Skeletal muscle satellite cell (primary cell): ENCODE data around the gene PTPN5.

Experiments used
- H3K27me3 ChIP-seq: 2 replicates; pipeline ENCODE4 v1.7.0; 2013; ENCODE audit warnings: low read length; ENCODE audit not compliant: control insufficient read depth, insufficient read depth
- H3K36me3 ChIP-seq: 2 replicates; pipeline ENCODE4 v1.7.0; 2013; ENCODE audit warnings: mild to moderate bottlenecking, control low read depth, low read length; ENCODE audit not compliant: insufficient read depth
- H3K4me1 ChIP-seq: 2 replicates; pipeline ENCODE4 v1.7.0; 2013; ENCODE audit warnings: low read length; ENCODE audit not compliant: control insufficient read depth, insufficient read depth
- H3K4me2 ChIP-seq: 2 replicates; pipeline ENCODE4 v1.7.0; 2013; ENCODE audit warnings: mild to moderate bottlenecking, low read length
- H3K4me3 ChIP-seq: 2 replicates; pipeline ENCODE4 v1.7.0; 2013; ENCODE audit warnings: low read length
- H3K9ac ChIP-seq: 2 replicates; pipeline ENCODE4 v1.7.0; 2013; ENCODE audit warnings: mild to moderate bottlenecking, low read depth, low read length, moderate library complexity
- H3K9me3 ChIP-seq: replicated peaks from 2 replicates; pipeline ENCODE4 v1.7.0; 2013; ENCODE audit warnings: mild to moderate bottlenecking, control low read depth, low read length

The PTPN5 gene

DNA sequence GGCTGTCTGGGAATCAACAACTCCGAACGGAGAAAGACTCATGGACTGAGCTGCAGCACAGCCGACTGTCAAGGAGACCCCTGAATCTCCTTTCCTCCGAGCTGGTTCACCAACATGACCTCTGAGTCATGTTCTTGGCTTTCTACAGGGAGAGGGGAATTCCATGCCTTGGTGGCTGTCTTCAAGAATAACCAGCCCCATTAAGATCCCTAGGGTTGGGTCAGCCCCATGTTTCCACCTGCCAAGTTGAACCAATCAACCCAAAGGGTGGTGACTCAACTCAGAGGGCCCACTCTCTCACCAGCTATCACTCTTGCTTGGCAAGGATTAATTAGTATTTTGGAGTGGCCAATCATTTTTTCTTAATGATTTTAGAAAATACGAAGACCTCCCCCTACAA is 37.3 kb downstream of the PTPN5 start:
- no peaks in the 10 kb centered on the region for H3K36me3 ChIP-seq
- no peak overlapping the region for H3K4me3 ChIP-seq
- no peak overlapping the region for H3K9ac ChIP-seq
- H3K4me1 ChIP-seq = peaks cover 8% of the 10 kb centered on the region
- peaks cover 28% of the 10 kb centered on the region for H3K27me3 ChIP-seq
- no peak overlapping the region for H3K4me2 ChIP-seq
- no peaks in the 10 kb centered on the region for H3K9me3 ChIP-seq

DNA sequence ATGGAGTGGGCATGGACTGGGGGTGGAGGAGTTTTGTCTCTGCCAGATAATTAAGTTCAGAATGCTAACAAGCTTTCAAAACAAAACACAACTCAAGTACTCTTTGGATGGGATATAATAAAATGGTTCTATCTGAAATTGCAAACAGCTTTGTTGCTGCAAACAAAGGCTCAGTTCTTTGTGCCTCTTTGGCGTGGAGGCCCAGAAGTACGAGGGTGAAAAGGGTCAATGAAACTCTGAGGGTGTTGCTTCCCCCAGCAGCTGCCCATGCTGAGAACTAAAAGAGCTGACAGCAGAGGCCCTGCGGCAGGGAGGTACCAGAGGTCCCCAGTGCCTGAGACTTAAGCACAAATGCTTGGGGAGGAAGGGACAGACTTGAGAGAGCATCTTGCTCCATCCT is 39.1 kb downstream of the PTPN5 start:
- no peak overlapping the region for H3K4me2 ChIP-seq
- no peak overlapping the region for H3K4me3 ChIP-seq
- peaks cover 23% of the 10 kb centered on the region for H3K27me3 ChIP-seq
- H3K36me3 ChIP-seq = no peaks in the 10 kb centered on the region
- H3K9ac ChIP-seq = no peak overlapping the region
- H3K9me3 ChIP-seq = no peaks in the 10 kb centered on the region
- H3K4me1 ChIP-seq = peaks cover 8% of the 10 kb centered on the region

DNA sequence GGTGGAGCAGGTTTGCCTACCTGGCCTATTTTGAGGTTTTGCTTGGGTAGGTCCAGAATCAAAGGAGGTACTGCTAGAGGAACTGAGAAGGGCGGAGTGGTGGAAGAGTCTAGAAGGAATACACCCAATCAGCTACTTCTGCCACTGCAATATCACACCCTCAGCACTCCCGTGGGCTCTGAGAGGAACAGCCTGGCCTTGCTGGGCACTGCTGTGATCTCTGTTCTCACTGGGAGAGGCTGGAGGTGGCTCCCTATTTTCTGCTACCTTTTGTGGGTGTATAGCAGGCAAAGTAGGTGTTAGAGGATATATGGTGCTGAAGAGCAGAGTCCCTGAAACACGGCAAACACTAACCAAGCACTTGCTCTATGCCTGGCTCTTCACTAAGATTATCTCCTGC is 40.7 kb downstream of the PTPN5 start:
- Histone ChIP-seq H3K27me3 (peaks cover 21% of the 10 kb centered on the region), H3K9ac (no peak overlapping the region), H3K9me3 (no peaks in the 10 kb centered on the region), H3K4me3 (no peak overlapping the region), H3K4me1 (peaks cover 8% of the 10 kb centered on the region), H3K36me3 (no peaks in the 10 kb centered on the region), H3K4me2 (no peak overlapping the region)

DNA sequence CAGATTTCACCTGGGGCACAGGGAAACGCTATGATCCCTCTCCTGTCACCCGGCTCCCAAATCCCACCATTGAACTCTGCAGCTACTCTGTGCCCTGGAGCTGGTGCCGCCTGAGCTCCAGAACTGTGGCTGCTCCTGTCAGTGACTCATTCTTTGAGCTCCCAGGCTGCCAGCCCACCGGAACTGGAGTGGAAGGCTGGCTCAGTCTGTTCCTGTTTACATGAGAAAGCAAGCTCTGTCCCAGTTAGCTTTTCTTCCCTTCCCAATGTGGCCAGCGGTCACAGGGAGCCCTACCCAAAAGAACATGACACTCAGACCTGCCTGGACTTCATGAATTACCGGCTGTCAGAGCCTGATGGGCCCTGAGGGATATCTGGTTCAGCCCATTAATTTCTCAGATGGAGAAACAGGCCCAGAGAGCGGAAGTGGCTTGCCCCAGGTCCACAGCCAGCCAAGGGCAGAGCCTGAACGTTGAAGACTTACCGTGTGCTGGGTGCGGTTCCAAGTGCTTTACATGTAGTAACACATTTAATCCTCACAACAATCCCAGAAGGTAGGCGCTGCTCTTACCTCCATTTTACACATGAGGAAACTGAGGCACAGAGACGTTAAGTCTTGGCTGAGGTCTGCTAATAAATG is 41.8 kb downstream of the PTPN5 start:
- H3K36me3 ChIP-seq = no peaks in the 10 kb centered on the region
- H3K4me1 ChIP-seq = peaks cover 8% of the 10 kb centered on the region
- H3K4me2 ChIP-seq = no peak overlapping the region
- H3K9me3 ChIP-seq = no peaks in the 10 kb centered on the region
- H3K9ac ChIP-seq = no peak overlapping the region
- peaks cover 25% of the 10 kb centered on the region for H3K27me3 ChIP-seq
- no peak overlapping the region for H3K4me3 ChIP-seq

DNA sequence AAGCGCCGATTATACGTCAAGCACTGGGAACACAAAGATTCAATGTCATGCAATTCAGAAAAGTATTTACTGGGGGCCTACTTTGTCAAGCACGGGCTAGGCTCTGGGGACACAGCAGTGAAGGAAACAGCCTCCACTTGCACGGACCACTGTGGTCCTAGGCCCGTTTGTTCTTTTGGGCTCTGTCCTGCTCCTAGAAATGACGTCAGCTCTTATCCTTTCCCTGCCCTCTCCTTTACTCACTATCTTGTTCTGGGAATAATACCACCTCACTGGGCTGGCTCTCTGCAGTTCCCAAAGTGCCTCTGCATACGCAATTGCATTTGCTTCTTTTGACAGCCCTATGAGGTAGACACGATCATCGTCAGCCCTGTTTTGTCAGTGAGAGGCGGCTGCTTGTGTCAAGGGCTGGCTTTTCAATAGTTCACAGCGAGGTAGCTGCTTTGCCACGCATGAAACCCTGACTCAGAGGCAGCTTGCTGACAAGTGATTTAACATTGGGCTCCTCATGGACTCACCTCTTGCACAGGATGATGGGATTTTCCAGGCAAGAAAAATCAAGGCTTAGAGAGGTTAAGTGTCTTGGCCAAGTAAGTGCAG is 42.7 kb downstream of the PTPN5 start:
- peaks cover 8% of the 10 kb centered on the region for H3K4me1 ChIP-seq
- H3K36me3 ChIP-seq = no peaks in the 10 kb centered on the region
- H3K9me3 ChIP-seq = no peaks in the 10 kb centered on the region
- H3K4me2 ChIP-seq = no peak overlapping the region
- H3K27me3 ChIP-seq = peaks cover 19% of the 10 kb centered on the region
- no peak overlapping the region for H3K9ac ChIP-seq
- H3K4me3 ChIP-seq = no peak overlapping the region

DNA sequence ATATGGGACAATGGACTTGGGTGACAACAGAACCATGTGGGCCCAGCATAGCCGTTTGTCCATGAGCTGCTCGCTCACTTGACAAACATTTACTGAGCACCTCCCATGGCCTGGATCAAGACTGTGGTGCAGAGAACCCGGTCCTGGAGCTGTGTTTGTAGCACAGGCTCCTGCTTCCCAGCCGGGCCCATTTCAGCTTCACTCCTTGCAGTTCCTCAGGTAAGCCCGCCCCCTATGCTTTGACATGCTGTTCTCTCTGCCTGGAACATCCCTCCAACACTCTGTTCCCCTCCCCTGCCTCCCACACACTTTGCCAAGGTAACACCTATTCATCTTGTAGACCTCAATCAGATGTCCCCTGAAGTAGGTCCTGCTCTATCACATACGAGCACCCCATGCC is 46.3 kb downstream of the PTPN5 start:
- peaks cover 22% of the 10 kb centered on the region for H3K27me3 ChIP-seq
- H3K4me2 ChIP-seq = no peak overlapping the region
- H3K9me3 ChIP-seq = no peaks in the 10 kb centered on the region
- H3K4me3 ChIP-seq = no peak overlapping the region
- H3K9ac ChIP-seq = no peak overlapping the region
- peaks cover 8% of the 10 kb centered on the region for H3K4me1 ChIP-seq
- H3K36me3 ChIP-seq = no peaks in the 10 kb centered on the region

DNA sequence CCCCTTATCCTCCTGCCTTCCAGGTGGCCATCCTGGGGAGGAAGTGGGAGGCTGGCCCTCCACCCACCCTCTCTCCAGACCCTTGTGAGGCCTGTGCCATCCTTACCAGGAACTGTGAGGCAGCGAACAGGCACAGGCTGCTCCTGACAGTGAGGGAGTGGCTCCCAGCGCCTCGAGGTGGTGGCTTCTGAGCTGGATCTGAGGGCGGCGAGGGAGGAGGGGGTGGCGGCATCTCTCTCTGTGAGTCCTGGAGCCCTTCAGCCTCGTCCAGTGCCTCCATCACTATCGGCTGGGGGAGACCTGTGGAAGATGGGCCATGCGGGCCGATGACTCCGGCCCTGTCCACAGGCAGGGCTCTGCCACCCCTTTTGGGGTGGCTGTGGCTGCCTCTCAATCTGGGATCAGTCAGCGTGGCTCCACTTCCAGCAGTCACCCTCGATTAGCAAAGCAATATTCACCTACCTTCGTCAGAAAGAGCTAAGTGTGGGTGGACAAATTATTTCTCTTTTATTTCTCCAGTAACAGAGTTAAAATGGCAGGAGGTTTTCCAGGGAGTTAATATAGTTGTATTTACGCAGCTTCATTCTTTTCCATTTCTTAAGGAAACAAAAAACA is 47.6 kb downstream of the PTPN5 start:
- H3K9me3 ChIP-seq = no peaks in the 10 kb centered on the region
- no peak overlapping the region for H3K9ac ChIP-seq
- H3K4me3 ChIP-seq = no peak overlapping the region

DNA sequence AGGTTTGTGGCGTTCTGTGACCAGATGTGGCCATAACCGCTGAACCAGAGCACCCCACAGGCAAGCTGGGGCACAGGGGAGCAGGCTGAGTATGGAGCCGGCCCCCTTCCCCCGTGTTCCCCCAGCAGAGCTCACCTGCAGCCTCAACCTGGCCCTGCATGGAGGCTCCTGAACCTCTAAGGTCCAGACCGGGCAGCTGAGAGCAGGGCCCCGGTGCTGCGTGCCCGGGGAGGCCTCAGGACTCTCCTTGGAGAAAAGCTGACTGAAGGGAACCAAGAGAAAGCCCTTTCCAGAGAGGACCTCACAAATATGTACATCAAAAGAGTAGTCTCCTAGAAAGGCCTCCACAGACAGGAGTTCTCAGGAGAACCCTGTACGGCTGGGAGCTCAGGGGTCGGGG is 48.2 kb downstream of the PTPN5 start:
- Histone ChIP-seq H3K9me3 (no peaks in the 10 kb centered on the region), H3K4me2 (no peak overlapping the region), H3K27me3 (peaks cover 36% of the 10 kb centered on the region), H3K4me1 (no peaks in the 10 kb centered on the region), H3K9ac (no peak overlapping the region), H3K36me3 (no peaks in the 10 kb centered on the region), H3K4me3 (no peak overlapping the region)

More for the DNA sequence above, 47.6 kb downstream of the PTPN5 start:
- H3K4me1 ChIP-seq = no peaks in the 10 kb centered on the region
- no peak overlapping the region for H3K4me2 ChIP-seq
- H3K27me3 ChIP-seq = peaks cover 34% of the 10 kb centered on the region
- no peaks in the 10 kb centered on the region for H3K36me3 ChIP-seq

DNA sequence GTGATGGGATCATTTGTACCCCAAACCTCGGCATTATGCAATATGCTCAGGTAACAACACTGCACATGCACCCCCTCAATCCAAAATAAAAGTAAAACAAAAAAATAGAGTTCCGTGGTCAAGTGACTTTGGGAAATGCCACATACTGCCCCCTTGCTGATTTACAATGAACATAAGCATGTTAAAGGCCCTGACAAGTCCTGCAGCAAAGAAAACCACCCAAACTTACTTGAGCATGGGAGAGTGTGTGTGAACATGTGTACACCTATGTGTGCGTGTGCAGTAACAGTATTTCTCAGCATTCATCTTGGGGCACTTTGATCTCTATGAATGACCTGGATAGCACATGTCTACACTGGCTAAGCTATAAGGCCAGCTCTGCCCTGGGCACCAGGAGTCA is 49.8 kb downstream of the PTPN5 start:
- Histone ChIP-seq H3K36me3 (no peaks in the 10 kb centered on the region), H3K27me3 (peaks cover 45% of the 10 kb centered on the region), H3K4me2 (no peak overlapping the region), H3K9ac (no peak overlapping the region), H3K4me1 (no peaks in the 10 kb centered on the region), H3K9me3 (no peaks in the 10 kb centered on the region), H3K4me3 (no peak overlapping the region)

DNA sequence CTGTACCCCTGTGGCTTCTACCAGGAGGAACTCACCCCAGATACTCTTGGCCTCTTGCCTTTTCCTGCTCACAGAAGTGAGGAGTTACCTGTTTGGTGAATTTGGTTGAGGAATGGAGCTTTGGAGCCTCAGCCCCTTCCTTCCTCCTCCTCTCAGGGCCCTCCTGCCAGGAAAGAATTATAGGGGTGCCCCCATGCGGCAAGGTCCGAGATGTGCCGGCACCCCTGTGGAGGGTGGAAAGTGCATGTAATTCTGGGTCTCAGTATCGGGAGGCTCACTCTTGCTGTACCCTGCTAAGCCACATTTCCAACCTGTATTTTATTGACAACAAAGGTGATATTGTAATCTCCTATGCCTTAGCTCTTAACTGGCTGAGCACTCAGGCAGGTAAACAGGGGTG is 51.9 kb downstream of the PTPN5 start:
- Histone ChIP-seq H3K27me3 (peaks cover 54% of the 10 kb centered on the region), H3K4me3 (no peak overlapping the region), H3K4me1 (no peaks in the 10 kb centered on the region), H3K9me3 (no peaks in the 10 kb centered on the region), H3K36me3 (no peaks in the 10 kb centered on the region), H3K4me2 (no peak overlapping the region), H3K9ac (no peak overlapping the region)

DNA sequence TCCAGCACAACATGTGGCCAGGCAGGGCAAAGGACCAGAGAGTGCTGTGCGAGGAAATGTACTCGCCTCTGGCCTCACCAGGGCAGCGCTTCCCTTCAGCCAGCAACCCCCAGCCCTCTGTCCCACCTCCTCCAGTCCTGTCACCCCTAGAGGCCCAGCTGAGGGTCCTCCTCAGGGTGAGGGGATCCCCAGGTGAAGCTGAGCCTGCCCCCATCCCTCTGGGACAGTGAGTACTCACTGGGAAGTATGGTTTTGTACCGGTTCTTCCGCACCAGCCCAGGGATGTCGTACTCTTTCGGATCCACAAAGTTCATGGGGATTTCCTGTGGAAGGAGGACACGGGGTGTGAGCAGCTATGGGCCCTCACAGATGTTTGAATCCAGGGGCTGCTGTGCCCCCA is 54.0 kb downstream of the PTPN5 start:
- no peaks in the 10 kb centered on the region for H3K36me3 ChIP-seq
- H3K4me2 ChIP-seq = no peak overlapping the region

More for the DNA sequence above, 54.0 kb downstream of the PTPN5 start:
- Histone ChIP-seq H3K9me3 (no peaks in the 10 kb centered on the region), H3K9ac (no peak overlapping the region), H3K4me1 (no peaks in the 10 kb centered on the region), H3K27me3 (peaks cover 71% of the 10 kb centered on the region), H3K4me3 (no peak overlapping the region)
